T-helper 1 cell treated with Interleukin-12 subunit alpha and Interleukin-12 subunit beta and Interleukin-4 antibody, amounts not matched to agents 30 μg/mL and 1 μg/mL, for 36 hours (primary cell): ENCODE data around the gene SEMA4B.
"Not testable (repeated sequence)": the region's sequence is repeated elsewhere in the genome, so short reads cannot be mapped to it uniquely, and the experiment has no call there.

Experiments used
- H3K27ac Mint-ChIP-seq: one replicate; pipeline ENCODE4 v1.8.0; 2021; ENCODE audit warnings: mild to moderate bottlenecking, mixed read lengths
- H3K27me3 Mint-ChIP-seq: one replicate; pipeline ENCODE4 v1.8.0; 2021; ENCODE audit warnings: low read depth, mixed read lengths
- H3K36me3 Mint-ChIP-seq: one replicate; pipeline ENCODE4 v1.8.0; 2021; ENCODE audit warnings: low read depth, mixed read lengths
- H3K4me1 Mint-ChIP-seq: one replicate; pipeline ENCODE4 v1.8.0; 2021; ENCODE audit warnings: low read depth, mixed read lengths
- H3K4me3 Mint-ChIP-seq: one replicate; pipeline ENCODE4 v1.8.0; 2021; ENCODE audit warnings: mild to moderate bottlenecking, moderate library complexity, mixed read lengths
- H3K9me3 Mint-ChIP-seq: one replicate; pipeline ENCODE4 v1.8.0; 2021; ENCODE audit warnings: mixed read lengths

Gene SEMA4B, protein sequence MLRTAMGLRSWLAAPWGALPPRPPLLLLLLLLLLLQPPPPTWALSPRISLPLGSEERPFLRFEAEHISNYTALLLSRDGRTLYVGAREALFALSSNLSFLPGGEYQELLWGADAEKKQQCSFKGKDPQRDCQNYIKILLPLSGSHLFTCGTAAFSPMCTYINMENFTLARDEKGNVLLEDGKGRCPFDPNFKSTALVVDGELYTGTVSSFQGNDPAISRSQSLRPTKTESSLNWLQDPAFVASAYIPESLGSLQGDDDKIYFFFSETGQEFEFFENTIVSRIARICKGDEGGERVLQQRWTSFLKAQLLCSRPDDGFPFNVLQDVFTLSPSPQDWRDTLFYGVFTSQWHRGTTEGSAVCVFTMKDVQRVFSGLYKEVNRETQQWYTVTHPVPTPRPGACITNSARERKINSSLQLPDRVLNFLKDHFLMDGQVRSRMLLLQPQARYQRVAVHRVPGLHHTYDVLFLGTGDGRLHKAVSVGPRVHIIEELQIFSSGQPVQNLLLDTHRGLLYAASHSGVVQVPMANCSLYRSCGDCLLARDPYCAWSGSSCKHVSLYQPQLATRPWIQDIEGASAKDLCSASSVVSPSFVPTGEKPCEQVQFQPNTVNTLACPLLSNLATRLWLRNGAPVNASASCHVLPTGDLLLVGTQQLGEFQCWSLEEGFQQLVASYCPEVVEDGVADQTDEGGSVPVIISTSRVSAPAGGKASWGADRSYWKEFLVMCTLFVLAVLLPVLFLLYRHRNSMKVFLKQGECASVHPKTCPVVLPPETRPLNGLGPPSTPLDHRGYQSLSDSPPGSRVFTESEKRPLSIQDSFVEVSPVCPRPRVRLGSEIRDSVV

DNA sequence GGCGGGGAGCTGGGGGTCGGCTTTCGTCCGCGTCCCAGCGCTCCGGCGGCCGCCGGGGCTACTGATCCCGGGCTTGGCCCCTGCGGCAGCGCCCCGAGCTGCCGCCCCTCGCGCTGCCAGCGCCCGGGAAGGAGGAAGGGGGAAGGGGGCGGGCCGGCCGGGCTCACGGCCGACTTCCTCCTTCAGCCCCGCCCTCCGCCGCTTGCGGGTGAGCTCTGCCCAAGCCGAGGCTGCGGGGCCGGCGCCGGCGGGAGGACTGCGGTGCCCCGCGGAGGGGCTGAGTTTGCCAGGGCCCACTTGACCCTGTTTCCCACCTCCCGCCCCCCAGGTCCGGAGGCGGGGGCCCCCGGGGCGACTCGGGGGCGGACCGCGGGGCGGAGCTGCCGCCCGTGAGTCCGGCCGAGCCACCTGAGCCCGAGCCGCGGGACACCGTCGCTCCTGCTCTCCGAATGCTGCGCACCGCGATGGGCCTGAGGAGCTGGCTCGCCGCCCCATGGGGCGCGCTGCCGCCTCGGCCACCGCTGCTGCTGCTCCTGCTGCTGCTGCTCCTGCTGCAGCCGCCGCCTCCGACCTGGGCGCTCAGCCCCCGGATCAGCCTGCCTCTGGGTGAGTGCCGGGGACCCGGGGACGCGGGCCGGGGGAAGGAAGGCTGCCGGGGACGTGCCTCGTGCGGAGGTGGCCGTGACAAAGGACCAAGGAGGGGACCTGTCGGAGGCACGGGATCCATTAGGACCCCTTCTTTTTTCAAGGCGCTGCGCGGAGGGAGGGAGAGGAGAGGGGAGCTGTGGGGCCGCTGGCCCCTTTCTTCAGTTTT, at the start of gene SEMA4B:
Gene SEMA4B (plus strand): TSS at position 201 of the 814 bp plus-strand sequence. CDS start 249 bp downstream, at position 450.
- Mint-ChIP-seq H3K36me3 (peaks cover 6% of the 10 kb centered on the region), H3K4me3 (peak within 1 kb of the TSS; percentile 82), H3K4me1 (peaks cover 29% of the 10 kb centered on the region), H3K9me3 (no peaks in the 10 kb centered on the region), H3K27me3 (peaks cover 6% of the 10 kb centered on the region), H3K27ac (peak within 1 kb of the TSS; percentile 41)

DNA sequence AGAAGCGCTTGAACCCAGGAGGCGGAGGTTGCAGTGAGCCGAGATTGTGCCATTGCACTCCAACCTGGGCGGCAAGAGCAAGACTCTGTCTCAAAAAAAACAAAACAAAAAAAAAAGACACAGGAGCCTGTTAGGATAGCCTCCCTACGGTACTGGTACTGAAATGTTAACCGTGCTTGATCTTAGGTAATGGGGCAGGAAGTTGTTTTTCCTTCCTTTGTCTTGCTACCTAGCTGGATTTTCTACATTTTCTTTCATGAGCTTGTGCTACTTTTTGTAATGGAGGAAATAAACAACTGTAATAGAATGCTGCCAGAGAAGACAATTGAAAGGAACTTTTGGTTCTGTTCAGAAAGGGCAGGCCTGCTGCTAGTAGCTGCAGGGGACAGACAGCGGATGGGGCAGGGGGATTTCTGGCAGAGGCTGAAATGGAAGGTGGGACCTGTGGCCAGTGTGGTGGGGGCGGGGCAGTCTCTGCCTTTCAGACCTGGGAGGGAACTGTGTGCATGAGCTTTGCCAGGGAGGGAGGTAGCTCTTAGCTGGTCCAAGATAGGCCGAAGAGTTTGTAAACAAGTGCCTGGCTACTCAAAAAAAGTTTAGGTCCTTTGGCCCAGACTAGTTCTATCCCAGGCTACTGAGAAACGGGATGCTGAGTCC, 49.0 kb upstream of the SEMA4B start:
- H3K4me3 Mint-ChIP-seq: no peak overlapping the region
- no peaks in the 10 kb centered on the region for H3K9me3 Mint-ChIP-seq
- H3K27ac Mint-ChIP-seq: no peak overlapping the region
- H3K36me3 Mint-ChIP-seq: no peaks in the 10 kb centered on the region
- H3K27me3 Mint-ChIP-seq: no peaks in the 10 kb centered on the region
- H3K4me1 Mint-ChIP-seq: peaks cover 11% of the 10 kb centered on the region

DNA sequence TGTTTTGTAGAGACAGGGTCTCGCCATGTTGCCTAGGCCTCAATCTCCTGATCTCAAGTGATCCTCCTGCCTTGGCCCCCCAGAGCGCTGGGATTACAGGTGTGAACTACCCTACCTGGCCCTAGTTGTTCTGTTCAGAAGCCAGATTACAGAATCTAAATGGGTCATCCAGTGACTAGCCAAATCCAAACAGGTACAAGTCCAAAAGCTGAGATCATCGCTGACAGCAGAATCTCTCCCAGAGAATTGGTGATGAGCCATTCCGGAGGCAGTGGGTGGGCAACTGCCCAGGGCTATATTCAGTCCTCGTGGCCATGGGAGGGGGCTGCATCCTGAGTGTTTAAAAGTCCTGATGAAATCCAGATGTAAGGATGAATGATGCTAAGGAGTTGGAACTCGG, 47.5 kb upstream of the SEMA4B start:
- no peak overlapping the region for H3K27ac Mint-ChIP-seq
- peaks cover 20% of the 10 kb centered on the region for H3K4me1 Mint-ChIP-seq
- no peak overlapping the region for H3K4me3 Mint-ChIP-seq
- H3K27me3 Mint-ChIP-seq: no peaks in the 10 kb centered on the region
- no peaks in the 10 kb centered on the region for H3K36me3 Mint-ChIP-seq
- no peaks in the 10 kb centered on the region for H3K9me3 Mint-ChIP-seq

DNA sequence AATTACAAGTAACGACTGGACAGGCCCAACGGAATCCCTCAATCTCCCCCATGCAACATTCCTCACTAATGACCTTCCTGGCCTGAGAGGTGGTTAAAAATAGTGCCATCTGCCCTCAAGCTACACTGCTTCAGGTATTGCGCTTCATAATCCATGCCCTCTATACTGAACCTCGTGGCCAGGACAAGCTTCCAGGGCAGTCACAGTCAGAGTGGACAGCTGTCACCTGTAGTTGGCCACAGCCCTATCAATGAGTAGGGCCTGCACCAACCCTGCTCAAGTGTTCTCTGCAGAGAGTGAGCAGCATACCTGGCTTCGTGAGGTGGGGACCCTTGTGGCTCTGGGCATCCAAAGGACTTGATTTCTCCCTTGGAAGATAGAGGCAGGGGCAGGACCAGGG, 46.9 kb upstream of the SEMA4B start:
- Mint-ChIP-seq H3K9me3 (no peaks in the 10 kb centered on the region), H3K4me3 (no peak overlapping the region), H3K27me3 (no peaks in the 10 kb centered on the region), H3K4me1 (peaks cover 21% of the 10 kb centered on the region), H3K36me3 (no peaks in the 10 kb centered on the region), H3K27ac (no peak overlapping the region)

DNA sequence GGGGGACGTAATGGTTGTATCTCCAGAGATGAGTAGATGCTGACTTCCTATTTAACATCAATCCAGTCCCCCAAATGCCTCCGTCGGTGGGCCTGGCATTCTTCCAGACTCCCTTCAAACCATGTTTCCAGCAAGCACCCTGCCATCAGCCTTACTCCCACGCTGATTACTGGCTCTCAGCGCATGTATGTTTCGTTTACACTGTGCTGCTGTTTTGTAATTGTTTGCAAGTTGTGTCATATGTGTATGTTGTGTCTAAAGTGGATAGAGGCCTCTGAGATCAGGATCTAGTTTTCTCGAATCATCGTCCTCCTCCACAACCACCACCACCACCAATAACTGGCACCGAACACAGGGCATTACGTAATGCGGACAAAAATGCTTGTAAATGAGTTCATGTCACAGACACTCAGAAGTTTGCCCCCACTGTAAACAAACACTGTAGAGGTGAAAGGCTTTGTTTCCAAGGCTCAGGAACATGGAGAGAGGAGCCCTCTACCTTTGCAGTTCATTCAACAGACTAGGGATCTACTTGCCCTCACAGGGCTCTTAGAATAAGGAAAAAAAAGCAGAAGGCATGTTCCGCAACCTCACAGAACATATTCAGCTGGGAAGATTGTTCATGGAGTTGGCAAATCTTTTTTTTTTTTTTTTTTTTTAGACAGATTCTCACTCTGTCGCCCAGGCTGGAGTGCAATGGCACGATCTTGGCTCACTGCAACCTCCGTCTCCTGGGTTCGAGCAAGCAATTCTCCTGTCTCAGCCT, 46.1 kb upstream of the SEMA4B start:
- H3K4me1 Mint-ChIP-seq: peaks cover 19% of the 10 kb centered on the region
- H3K27ac Mint-ChIP-seq: no peak overlapping the region
- H3K9me3 Mint-ChIP-seq: no peaks in the 10 kb centered on the region
- no peak overlapping the region for H3K4me3 Mint-ChIP-seq
- H3K36me3 Mint-ChIP-seq: no peaks in the 10 kb centered on the region
- no peaks in the 10 kb centered on the region for H3K27me3 Mint-ChIP-seq

DNA sequence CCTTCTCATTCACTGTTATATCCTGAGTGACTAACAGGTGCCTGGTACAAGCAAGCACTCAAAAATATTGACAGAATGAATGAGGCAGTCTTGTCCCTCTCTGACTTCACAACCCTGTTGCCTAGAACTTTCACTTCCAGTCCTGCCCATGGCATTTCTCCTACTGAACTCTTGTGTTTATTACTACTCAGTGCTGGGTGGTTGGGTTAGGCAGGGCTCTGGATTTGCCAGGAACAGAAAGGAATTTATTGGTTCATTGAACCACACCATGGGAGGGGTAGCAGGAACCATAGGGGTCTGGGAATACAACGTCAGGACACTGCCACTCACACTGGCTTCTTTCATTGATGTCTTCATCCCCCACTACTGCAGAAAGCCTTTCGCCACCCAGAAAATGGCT, 41.9 kb upstream of the SEMA4B start:
- H3K9me3 Mint-ChIP-seq: no peaks in the 10 kb centered on the region
- peaks cover 19% of the 10 kb centered on the region for H3K4me1 Mint-ChIP-seq
- peak overlapping the region; percentile 69 for H3K27ac Mint-ChIP-seq
- H3K27me3 Mint-ChIP-seq: no peaks in the 10 kb centered on the region
- no peak overlapping the region for H3K4me3 Mint-ChIP-seq
- no peaks in the 10 kb centered on the region for H3K36me3 Mint-ChIP-seq

DNA sequence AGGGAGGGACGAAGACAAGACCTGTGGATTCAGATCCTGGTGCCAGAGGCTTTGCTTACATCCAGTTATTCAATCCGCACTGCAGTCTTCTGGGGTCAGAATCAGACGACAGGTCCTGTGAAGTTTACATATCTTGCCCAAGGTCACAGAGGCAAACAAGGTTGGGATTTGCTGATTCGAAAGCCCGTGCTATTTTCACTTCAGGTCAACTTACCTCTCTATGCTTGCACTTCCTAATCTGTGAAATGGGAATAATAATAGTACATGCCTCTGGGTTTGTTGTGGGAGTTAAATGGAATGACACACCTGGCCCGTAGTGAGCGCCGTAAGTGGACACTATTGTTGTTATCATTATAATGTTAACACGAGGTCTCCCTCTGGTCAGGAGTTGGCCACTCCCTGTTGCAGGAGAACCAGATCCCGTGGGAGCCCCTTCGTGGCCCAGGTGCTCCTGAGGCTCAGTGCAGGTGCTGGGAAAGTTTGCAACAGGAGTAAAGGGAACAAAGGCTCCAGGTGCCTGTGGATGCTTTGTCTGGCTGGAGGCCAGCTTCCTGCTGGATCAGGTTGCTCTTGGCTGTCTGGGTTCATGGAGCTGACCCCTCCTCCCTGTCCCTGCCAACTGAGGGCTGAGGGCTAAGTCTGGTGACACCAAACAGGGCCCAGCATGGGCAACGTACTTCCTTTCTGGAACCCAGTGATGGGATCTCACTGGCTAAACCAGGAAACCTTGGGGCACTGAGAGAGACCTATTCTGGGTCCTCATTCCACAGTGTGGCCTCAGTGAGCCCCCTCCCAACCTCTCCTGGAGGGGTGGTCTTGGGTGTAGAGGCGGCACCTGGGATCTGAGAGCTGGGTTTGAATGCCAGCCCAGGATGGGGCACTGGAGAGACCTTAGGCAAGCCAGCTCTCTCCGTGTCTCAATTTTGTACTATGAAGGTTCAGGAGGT, 40.1 kb upstream of the SEMA4B start:
- H3K4me3 Mint-ChIP-seq: no peak overlapping the region
- peaks cover 27% of the 10 kb centered on the region for H3K4me1 Mint-ChIP-seq
- no peaks in the 10 kb centered on the region for H3K9me3 Mint-ChIP-seq

DNA sequence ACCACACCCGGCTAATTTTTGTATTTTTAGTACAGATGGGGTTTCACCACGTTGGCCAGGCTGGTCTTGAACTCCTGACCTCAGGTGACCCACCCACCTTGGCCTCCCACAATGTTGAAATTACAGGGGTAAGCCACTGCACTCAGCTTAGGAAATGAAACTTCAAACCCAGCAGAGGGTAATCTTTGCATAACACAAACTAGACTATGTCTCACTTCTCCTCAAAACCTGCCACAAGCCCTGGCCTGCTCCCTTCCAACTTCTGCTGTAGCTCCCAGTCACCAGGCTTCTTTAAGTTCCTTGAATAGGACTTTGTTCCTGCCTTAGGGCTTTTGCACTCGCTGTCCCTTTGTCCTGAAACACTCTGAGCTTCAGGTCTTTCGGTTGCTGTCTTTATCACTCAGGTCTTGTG, 39.2 kb upstream of the SEMA4B start:
- Mint-ChIP-seq H3K27me3 (no peaks in the 10 kb centered on the region), H3K36me3 (no peaks in the 10 kb centered on the region), H3K9me3 (no peaks in the 10 kb centered on the region), H3K4me1 (peaks cover 29% of the 10 kb centered on the region), H3K27ac (no peak overlapping the region), H3K4me3 (no peak overlapping the region)

More for the DNA sequence above, 40.1 kb upstream of the SEMA4B start:
- Mint-ChIP-seq H3K27me3 (no peaks in the 10 kb centered on the region), H3K36me3 (no peaks in the 10 kb centered on the region), H3K27ac (no peak overlapping the region)

DNA sequence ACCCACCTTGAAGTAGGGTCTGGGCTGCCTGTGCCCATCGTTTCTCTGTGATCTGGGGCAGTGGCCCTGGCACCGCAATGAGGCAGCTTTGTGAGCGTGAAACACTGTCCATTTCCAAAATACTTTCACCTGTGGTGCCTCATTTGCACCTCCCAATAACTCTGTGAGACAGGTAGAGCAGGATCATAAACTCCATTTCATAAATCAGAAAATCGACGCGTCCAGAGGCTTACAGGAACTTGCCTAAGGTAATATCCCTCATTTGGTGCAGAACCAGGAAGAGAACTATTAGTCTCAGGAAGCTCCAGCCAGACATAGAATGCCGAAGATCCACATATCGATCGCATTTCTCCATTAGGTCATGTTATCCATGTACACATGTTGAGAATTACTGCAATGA, 38.2 kb upstream of the SEMA4B start:
- Mint-ChIP-seq H3K4me3 (no peak overlapping the region), H3K27me3 (no peaks in the 10 kb centered on the region), H3K4me1 (peaks cover 29% of the 10 kb centered on the region)

DNA sequence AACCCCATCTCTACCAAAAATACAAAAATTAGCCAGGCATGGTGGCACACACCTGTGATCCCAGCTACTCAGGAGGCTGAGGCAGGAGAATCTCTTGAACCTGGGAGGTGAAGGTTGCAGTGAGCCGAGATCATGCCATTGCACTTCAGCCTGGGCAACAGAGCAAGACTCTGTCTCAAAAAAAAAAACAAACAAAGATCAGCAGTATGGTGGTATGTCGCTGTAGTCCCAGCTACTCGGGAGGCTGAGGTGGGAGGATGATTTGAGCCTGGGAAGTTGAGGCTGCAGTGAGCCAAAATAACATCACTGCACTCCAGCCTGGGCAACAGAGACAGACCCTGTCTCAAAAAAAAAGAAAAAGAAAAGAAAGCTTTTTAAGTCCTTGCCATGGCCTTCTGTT, 36.9 kb upstream of the SEMA4B start:
- H3K27me3 Mint-ChIP-seq, H3K27ac Mint-ChIP-seq, H3K36me3 Mint-ChIP-seq, H3K9me3 Mint-ChIP-seq, H3K4me3 Mint-ChIP-seq: not testable (repeated sequence)
- peaks cover 22% of the 10 kb centered on the region for H3K4me1 Mint-ChIP-seq

More for the DNA sequence above, 38.2 kb upstream of the SEMA4B start:
- H3K9me3 Mint-ChIP-seq: peaks cover 6% of the 10 kb centered on the region
- H3K27ac Mint-ChIP-seq: no peak overlapping the region
- no peaks in the 10 kb centered on the region for H3K36me3 Mint-ChIP-seq

DNA sequence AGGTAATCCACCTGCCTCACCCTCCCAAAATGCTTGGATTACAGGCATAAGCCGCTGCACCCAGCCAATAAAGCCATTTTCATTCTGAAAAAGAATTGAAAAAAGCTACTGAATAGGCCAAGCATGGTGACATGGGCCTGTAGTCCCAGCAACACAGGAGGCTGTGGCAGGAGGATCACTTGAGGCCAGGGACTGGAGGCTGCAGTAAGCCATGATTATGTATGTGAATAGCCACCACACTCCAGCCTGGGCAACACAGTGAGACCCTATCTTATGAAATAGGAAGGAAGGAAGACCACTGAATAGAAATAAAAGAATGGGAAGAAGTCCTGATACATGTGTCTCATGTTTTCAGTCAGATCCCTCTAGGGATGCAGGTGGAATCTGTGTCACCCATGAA, 36.0 kb upstream of the SEMA4B start:
- H3K27me3 Mint-ChIP-seq: no peaks in the 10 kb centered on the region
- peak overlapping the region; percentile 70 for H3K27ac Mint-ChIP-seq
- no peaks in the 10 kb centered on the region for H3K36me3 Mint-ChIP-seq
- peaks cover 21% of the 10 kb centered on the region for H3K4me1 Mint-ChIP-seq
- peaks cover 6% of the 10 kb centered on the region for H3K9me3 Mint-ChIP-seq
- no peak overlapping the region for H3K4me3 Mint-ChIP-seq

DNA sequence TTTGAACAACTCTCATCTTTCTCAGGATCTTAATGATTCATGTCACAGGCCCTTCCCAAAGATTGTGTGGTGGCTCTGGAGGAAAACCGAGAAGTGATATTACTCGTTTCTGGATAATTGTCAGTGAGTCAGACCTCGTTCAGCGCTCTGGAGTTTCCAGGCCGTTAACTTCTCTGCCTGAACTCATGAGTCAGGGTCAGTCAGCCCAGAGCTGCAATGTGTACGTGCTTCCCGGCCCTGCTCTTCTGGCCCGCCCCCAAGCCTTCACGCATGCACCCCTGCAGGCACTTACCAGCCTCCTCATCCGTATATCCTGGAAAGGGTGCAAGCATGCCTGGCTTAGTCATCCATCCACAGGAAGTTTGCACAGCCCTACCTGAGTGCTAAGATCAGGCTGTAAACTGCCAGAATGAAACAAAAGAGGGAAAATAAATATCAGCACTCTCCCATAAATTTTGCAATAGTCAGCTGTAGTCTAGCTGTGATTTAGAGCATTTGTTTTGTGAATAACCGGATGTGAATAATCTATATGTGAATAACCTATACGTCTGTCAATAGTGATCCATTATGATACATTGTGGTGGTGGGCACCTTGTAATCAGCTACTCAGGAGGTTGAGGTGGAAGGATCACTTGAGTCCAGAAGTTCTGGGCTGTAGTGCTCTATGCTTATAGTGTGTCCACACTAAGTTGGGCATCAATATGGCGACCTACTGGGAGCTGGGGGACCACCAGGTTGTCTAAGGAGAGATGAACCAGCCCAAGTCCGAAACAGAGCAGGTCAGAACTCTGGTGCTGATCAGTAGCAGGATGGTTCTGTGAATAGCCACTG, 35.3 kb upstream of the SEMA4B start:
- H3K36me3 Mint-ChIP-seq: no peaks in the 10 kb centered on the region
- peak overlapping the region; percentile 70 for H3K27ac Mint-ChIP-seq
- peaks cover 21% of the 10 kb centered on the region for H3K4me1 Mint-ChIP-seq
- peaks cover 6% of the 10 kb centered on the region for H3K9me3 Mint-ChIP-seq
- no peaks in the 10 kb centered on the region for H3K27me3 Mint-ChIP-seq
- peak overlapping the region; percentile 25 for H3K4me3 Mint-ChIP-seq
